HepG2 (cell line): ENCODE results near the gene STIM2.

Experiments used
- BRD4 ChIP-seq: sonication (generic); formaldehyde crosslinking; IDR thresholded peaks from 2 replicates; pipeline ENCODE4 v1.4.0; 2020; ENCODE audit warnings: missing genetic modification reagents
- CENPT ChIP-seq: sonication (generic); formaldehyde crosslinking; IDR thresholded peaks from 2 replicates; pipeline ENCODE4 v1.8.0; 2022; ENCODE audit warnings: low read depth, mild to moderate bottlenecking, moderate library complexity, missing genetic modification reagents
- CTCF ChIP-seq: sonication (generic); formaldehyde crosslinking; IDR thresholded peaks from 2 replicates; pipeline ENCODE4 v1.5.0; 2020; ENCODE audit warnings: mild to moderate bottlenecking, missing genetic modification reagents, moderate library complexity
- MAFK ChIP-seq, 2 experiments: IDR thresholded peaks in 1 of 2; conservative IDR thresholded peaks in 1 of 2; 2 replicates each; pipeline ENCODE4 v1.6.1; 2011; ENCODE audit warnings: improper control_type of control experiment in 2 of 2, low read length in 2 of 2
- PITX1 ChIP-seq: sonication (generic); formaldehyde crosslinking; IDR thresholded peaks from 2 replicates; pipeline ENCODE4 v1.5.1; 2020; ENCODE audit warnings: mild to moderate bottlenecking, missing genetic modification reagents
- POLR2A ChIP-seq, 2 experiments: IDR thresholded peaks; 2 replicates each; pipeline ENCODE4 v1.6.1; 2011; ENCODE audit warnings: low read depth in 2 of 2, low read length in 2 of 2, mild to moderate bottlenecking in 1 of 2, moderate library complexity in 1 of 2; ENCODE audit not compliant: insufficient read depth in 1 of 2
- STAT5B ChIP-seq: sonication (generic); formaldehyde crosslinking; IDR thresholded peaks from 2 replicates; pipeline ENCODE4 v1.4.0; 2020; ENCODE audit warnings: missing genetic modification reagents
- TBL1XR1 ChIP-seq: fragments of 150-350 bp; IDR thresholded peaks from 2 replicates; pipeline ENCODE4 v1.6.1; 2014; ENCODE audit warnings: borderline replicate concordance, low read length; ENCODE audit not compliant: partially characterized antibody
- ZFP37 ChIP-seq: sonication (generic); formaldehyde crosslinking; IDR thresholded peaks from 2 replicates; pipeline ENCODE4 v1.4.0; 2020; ENCODE audit warnings: missing genetic modification reagents, borderline replicate concordance
- ZFP62 ChIP-seq: sonication (generic); formaldehyde crosslinking; IDR thresholded peaks from 2 replicates; pipeline ENCODE4 v1.4.0; 2020; ENCODE audit warnings: missing genetic modification reagents
- ZNF296 ChIP-seq: sonication (generic); formaldehyde crosslinking; conservative IDR thresholded peaks from 2 replicates; pipeline ENCODE4 v1.5.0; 2020; ENCODE audit warnings: mild to moderate bottlenecking, missing genetic modification reagents
- ZNF354B ChIP-seq: sonication (generic); formaldehyde crosslinking; IDR thresholded peaks from 2 replicates; pipeline ENCODE4 v1.8.0; 2022; ENCODE audit warnings: mild to moderate bottlenecking, missing genetic modification reagents
- ZNF777 ChIP-seq: sonication (generic); formaldehyde crosslinking; IDR thresholded peaks from 2 replicates; pipeline ENCODE4 v1.4.0; 2020; ENCODE audit warnings: missing genetic modification reagents
- TF ChIP-seq, protein P1 (sequence below), 2 experiments: fragments of 450-650 bp in 1 of 2; sonication (generic) in 1 of 2; formaldehyde crosslinking; IDR thresholded peaks; 2 replicates each; pipeline versions ENCODE4 v1.5.0 to v1.8.0; 2020 to 2022; ENCODE audit warnings: mild to moderate bottlenecking in 1 of 2, missing genetic modification reagents in 1 of 2

GRCh38 chr4:27007507-27007906 lies 146.9 kb downstream of the STIM2 start:
- TF ChIP-seq TBL1XR1 (no peak), ZFP62 (no peak), ZNF296 (no peak), BRD4 (CRISPR knock-in tag) (no peak), ZFP37 (no peak), CENPT (CRISPR knock-in tag) (no peak), STAT5B (CRISPR knock-in tag) (no peak), PITX1 (CRISPR knock-in tag) (no peak), CTCF (CRISPR knock-in tag) (no peak), MAFK (conservative IDR thresholded peaks at IDR 0.05 in 1 of 2, IDR thresholded peaks at IDR 0.05 in 1 of 2; ENCODE audit: low read length in 2 of 2) (no peak), POLR2A (IDR thresholded peaks at IDR 0.05; ENCODE audit: insufficient read depth in 1 of 2, low read depth in 2 of 2, low read length in 2 of 2) (no peak), ZNF777 (CRISPR knock-in tag) (no peak), ZNF354B (CRISPR knock-in tag) (no peak)
- TF ChIP-seq, protein P1, sequence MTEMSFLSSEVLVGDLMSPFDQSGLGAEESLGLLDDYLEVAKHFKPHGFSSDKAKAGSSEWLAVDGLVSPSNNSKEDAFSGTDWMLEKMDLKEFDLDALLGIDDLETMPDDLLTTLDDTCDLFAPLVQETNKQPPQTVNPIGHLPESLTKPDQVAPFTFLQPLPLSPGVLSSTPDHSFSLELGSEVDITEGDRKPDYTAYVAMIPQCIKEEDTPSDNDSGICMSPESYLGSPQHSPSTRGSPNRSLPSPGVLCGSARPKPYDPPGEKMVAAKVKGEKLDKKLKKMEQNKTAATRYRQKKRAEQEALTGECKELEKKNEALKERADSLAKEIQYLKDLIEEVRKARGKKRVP (CRISPR knock-in tag; IDR thresholded peaks at IDR 0.05), result no peak
